K562 (cell line): Measurements from ENCODE around the gene UNC119. TPM values are rescaled to one million over a fixed set of nuclear protein-coding genes. Genes with fewer than 3 reads are reported as not detected.

ENCODE experiments used
- CBX1 ChIP-seq: sonication (generic); IDR thresholded peaks from 2 replicates; pipeline ENCODE4 v1.6.1; 2016; ENCODE audit warnings: antibody characterized with exemption, low read depth, mild to moderate bottlenecking
- E2F4 ChIP-seq: sonication (generic); formaldehyde crosslinking; IDR thresholded peaks from 2 replicates; pipeline ENCODE4 v1.8.0; 2022; ENCODE audit warnings: mild to moderate bottlenecking, low read depth, missing genetic modification reagents
- HDAC2 ChIP-seq: fragments of 450-650 bp; IDR thresholded peaks from 2 replicates; pipeline ENCODE4 v1.6.1; 2016; ENCODE audit warnings: mild to moderate bottlenecking
- MCM2 ChIP-seq: fragments of 450-650 bp; IDR thresholded peaks from 2 replicates; pipeline ENCODE4 v1.6.1; 2017; ENCODE audit warnings: low read depth, mild to moderate bottlenecking
- NR2C2 ChIP-seq, 2 experiments: fragments of 200-800 bp in 1 of 2; sonication (Bioruptor generic) in 1 of 2; sonication (generic) in 1 of 2; formaldehyde crosslinking in 1 of 2; IDR thresholded peaks; 2 replicates each; pipeline versions ENCODE4 v1.6.1 to v1.8.0; 2016 to 2022; ENCODE audit warnings: mild to moderate bottlenecking in 1 of 2, missing compliant biosample characterization in 1 of 2, missing genetic modification characterization in 1 of 2, missing genetic modification reagents in 1 of 2
- RREB1 ChIP-seq: fragments of 250-450 bp; sonication (Bioruptor Pico); IDR thresholded peaks from 2 replicates; pipeline ENCODE4 v1.4.0; 2020
- TCF3 ChIP-seq: sonication (generic); formaldehyde crosslinking; IDR thresholded peaks from 2 replicates; pipeline ENCODE4 v1.4.0; 2020; ENCODE audit warnings: mild to moderate bottlenecking, missing genetic modification reagents
- TOE1 ChIP-seq, 2 experiments: fragments of 450-650 bp in 1 of 2; sonication (generic) in 1 of 2; formaldehyde crosslinking in 1 of 2; IDR thresholded peaks; 2 replicates each; pipeline versions ENCODE4 v1.7.1 to v1.8.0; 2016 to 2022; ENCODE audit warnings: borderline replicate concordance in 2 of 2, mild to moderate bottlenecking in 2 of 2, antibody characterized with exemption in 1 of 2, inconsistent platforms in 1 of 2, low read depth in 1 of 2, missing genetic modification reagents in 1 of 2, moderate library complexity in 1 of 2
- ZBTB34 ChIP-seq: fragments of 250-450 bp; sonication (Bioruptor Pico); IDR thresholded peaks from 2 replicates; pipeline ENCODE4 v1.8.0; 2021; ENCODE audit warnings: mild to moderate bottlenecking, moderate library complexity
- ZNF668 ChIP-seq: fragments of 250-450 bp; sonication (Bioruptor Pico); IDR thresholded peaks from 2 replicates; pipeline ENCODE4 v1.8.0; 2022; ENCODE audit warnings: mild to moderate bottlenecking, inconsistent platforms
- polyA plus RNA-seq, 8 experiments: library from polyadenylated mRNA; depleted of rRNA in 4 of 8; stranded (reverse) in 5 of 8; unstranded in 3 of 8; fragments of >200 nt; fragmentation: Nextera tagmentation in 2 of 8; fragmentation: Illumina TruSeq in 1 of 8; extraction: Ambion mirVana in 2 of 8; extraction: Trizol in 1 of 8; gene quantifications; 2 replicates each; pipeline versions ENCODE4 v1.2.1 to v1.2.3, GENCODE V29; 2011 to 2014; ENCODE audit warnings: inconsistent platforms in 1 of 8, missing spikeins in 1 of 8
- total RNA-seq, 7 experiments: library from RNA; depleted of rRNA in 6 of 7; stranded (reverse); fragments of >200 nt in 6 of 7; fragmentation: Illumina TruSeq in 2 of 7; extraction: Trizol in 2 of 7; gene quantifications; 2 replicates each; pipeline versions ENCODE4 v1.2.1 to v1.2.3, GENCODE V29; 2011 to 2021; ENCODE audit warnings: low replicate concordance in 1 of 7
- TF ChIP-seq, protein P1 (sequence below): fragments of 250-450 bp; sonication (Bioruptor Pico); IDR thresholded peaks from 2 replicates; pipeline ENCODE4 v1.8.0; 2021; ENCODE audit warnings: borderline replicate concordance, mild to moderate bottlenecking, moderate library complexity; ENCODE audit not compliant: poor library complexity, severe bottlenecking
- TF ChIP-seq, protein P2 (sequence below): conservative IDR thresholded peaks from 2 replicates; pipeline ENCODE4 v1.6.1; 2011; ENCODE audit warnings: low read depth, mild to moderate bottlenecking, low read length; ENCODE audit not compliant: control insufficient read depth
- TF ChIP-seq, protein P3 (sequence below), 2 experiments: IDR thresholded peaks; 2 replicates each; pipeline ENCODE4 v1.6.1; 2011; ENCODE audit warnings: borderline replicate concordance in 1 of 2, control low read depth in 1 of 2, low read depth in 1 of 2, low read length in 1 of 2, mild to moderate bottlenecking in 1 of 2, mixed read lengths in 1 of 2, moderate library complexity in 1 of 2; ENCODE audit not compliant: insufficient read depth in 1 of 2, insufficient read length in 1 of 2, poor library complexity in 1 of 2, severe bottlenecking in 1 of 2; ENCODE audit errors: extremely low read depth in 1 of 2

The UNC119 gene
- total and polyA plus RNA-seq, 9 of the 15 experiments (the other 6 are each of a cell fraction or from before 2014, with no cell fraction given), result 0.37 to 47.7 (median 16.3) TPM

DNA sequence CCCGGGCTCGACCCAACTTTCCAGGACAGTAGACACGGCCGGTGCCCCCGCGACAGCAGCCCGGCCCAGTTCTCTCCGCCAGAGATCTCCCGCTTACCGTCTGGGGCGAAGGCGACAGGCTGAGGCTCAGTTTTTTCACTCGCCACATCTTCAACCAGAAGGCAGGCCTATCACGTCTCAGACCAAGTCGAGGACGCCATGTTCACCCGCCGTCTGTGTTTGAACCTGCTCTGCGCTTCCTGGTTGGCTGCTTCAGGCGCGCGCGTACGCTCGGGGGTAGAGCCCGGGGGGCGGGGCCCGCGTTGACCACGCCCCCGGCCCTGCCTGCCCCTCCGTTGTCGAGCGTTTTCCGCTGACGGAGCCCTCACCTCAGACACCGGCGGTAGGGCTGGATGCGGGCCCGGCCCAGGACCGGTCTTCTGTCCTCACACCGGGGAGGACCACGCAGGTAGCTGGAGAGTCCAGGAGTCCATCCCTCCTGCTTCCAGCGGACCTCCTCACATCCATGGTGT, 46.4 kb upstream of the UNC119 start, which contains the start of gene SPAG5 (continued):
- TF ChIP-seq RREB1 (CRISPR knock-in tag) (peak; percentile 64; the same call in 1 of the 2 replicates), E2F4 (CRISPR knock-in tag) (peak; percentile 99), CBX1 (peak; percentile 95), TCF3 (CRISPR knock-in tag) (peak; percentile 22; the same call in 1 of the 2 replicates), MCM2 (no peak), HDAC2 (peak; percentile 24; the same call in 1 of the 2 replicates), TOE1 (IDR thresholded peaks at IDR 0.05; ENCODE audit: borderline replicate concordance) (0 out of 2 replicates have a peak, but pooled peaks have one; percentile 46), TOE1 (CRISPR knock-in tag; IDR thresholded peaks at IDR 0.05; ENCODE audit: borderline replicate concordance, low read depth) (peak; percentile 3; the same call in 1 of the 2 replicates), ZBTB34 (CRISPR knock-in tag) (no peak), NR2C2 (CRISPR knock-in tag; IDR thresholded peaks at IDR 0.05) (no peak), NR2C2 (tag; IDR thresholded peaks at IDR 0.05) (no peak), ZNF668 (CRISPR knock-in tag) (no peak)
- TF ChIP-seq, protein P1, sequence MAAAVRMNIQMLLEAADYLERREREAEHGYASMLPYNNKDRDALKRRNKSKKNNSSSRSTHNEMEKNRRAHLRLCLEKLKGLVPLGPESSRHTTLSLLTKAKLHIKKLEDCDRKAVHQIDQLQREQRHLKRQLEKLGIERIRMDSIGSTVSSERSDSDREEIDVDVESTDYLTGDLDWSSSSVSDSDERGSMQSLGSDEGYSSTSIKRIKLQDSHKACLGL (CRISPR knock-in tag), result no peak
- TF ChIP-seq, protein P2, sequence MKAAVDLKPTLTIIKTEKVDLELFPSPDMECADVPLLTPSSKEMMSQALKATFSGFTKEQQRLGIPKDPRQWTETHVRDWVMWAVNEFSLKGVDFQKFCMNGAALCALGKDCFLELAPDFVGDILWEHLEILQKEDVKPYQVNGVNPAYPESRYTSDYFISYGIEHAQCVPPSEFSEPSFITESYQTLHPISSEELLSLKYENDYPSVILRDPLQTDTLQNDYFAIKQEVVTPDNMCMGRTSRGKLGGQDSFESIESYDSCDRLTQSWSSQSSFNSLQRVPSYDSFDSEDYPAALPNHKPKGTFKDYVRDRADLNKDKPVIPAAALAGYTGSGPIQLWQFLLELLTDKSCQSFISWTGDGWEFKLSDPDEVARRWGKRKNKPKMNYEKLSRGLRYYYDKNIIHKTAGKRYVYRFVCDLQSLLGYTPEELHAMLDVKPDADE, result peak; percentile 66; the same call in 1 of the 2 replicates
- TF ChIP-seq, protein P3, sequence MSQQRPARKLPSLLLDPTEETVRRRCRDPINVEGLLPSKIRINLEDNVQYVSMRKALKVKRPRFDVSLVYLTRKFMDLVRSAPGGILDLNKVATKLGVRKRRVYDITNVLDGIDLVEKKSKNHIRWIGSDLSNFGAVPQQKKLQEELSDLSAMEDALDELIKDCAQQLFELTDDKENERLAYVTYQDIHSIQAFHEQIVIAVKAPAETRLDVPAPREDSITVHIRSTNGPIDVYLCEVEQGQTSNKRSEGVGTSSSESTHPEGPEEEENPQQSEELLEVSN (IDR thresholded peaks at IDR 0.05; ENCODE audit: borderline replicate concordance in 1 of 2, extremely low read depth in 1 of 2, insufficient read depth in 1 of 2, insufficient read length in 1 of 2, low read depth in 1 of 2, low read length in 1 of 2, poor library complexity in 1 of 2, severe bottlenecking in 1 of 2), result peak; percentile 38 to 57
